ENCODE results near the gene ZMIZ1.

The ZMIZ1 gene

GRCh38 chr10:79209831-79210230 lies 141.1 kb downstream of the ZMIZ1 start:
- no peak overlapping the region for H4K12ac ChIP-seq (ENCODE audit: low read depth, low read length)
- H3K36me3 ChIP-seq (ENCODE audit: control insufficient read depth in 1 of 2, insufficient read depth in 2 of 2, low read length in 2 of 2) = peaks cover 70 to 81% of the 10 kb centered on the region in 2 experiments
- H3K27ac ChIP-seq (ENCODE audit: low read depth, low read length) = no peak overlapping the region
- H3K4ac ChIP-seq (ENCODE audit: low read depth, low read length) = no peak overlapping the region
- no peak overlapping the region for H3K4me3 ChIP-seq (ENCODE audit: low read depth, low read length)
- no peak overlapping the region for H4K8ac ChIP-seq (ENCODE audit: low read depth, low read length)
- H3K9me3 ChIP-seq (ENCODE audit: insufficient read depth, low read depth, low read length) = peaks cover 3% of the 10 kb centered on the region
- no peak overlapping the region for H3K9ac ChIP-seq (ENCODE audit: low read length)
- H3K79me2 ChIP-seq (ENCODE audit: control insufficient read depth, insufficient read depth, low read length, poor library complexity) = no peaks in the 10 kb centered on the region
- peaks cover 7 to 14% of the 10 kb centered on the region in 2 experiments for H3K4me1 ChIP-seq (ENCODE audit: control insufficient read depth in 1 of 2, insufficient read depth in 2 of 2, low read length in 2 of 2)
- no peak overlapping the region for H2BK12ac ChIP-seq (ENCODE audit: low read length)
- H2AK5ac ChIP-seq (ENCODE audit: low read length) = no peak overlapping the region
- no peak overlapping the region for H4K91ac ChIP-seq (ENCODE audit: low read depth, low read length)
- no peak overlapping the region for H2BK120ac ChIP-seq (ENCODE audit: insufficient read depth, low read length, poor library complexity)
- no peak for DNase-seq
- H2AFZ ChIP-seq (ENCODE audit: insufficient read depth, low read length, poor library complexity) = no peak overlapping the region
- no peak overlapping the region for H2BK5ac ChIP-seq (ENCODE audit: low read depth, low read length, poor library complexity)
- H3K14ac ChIP-seq (ENCODE audit: low read length) = no peak overlapping the region
- H3K18ac ChIP-seq (ENCODE audit: low read length) = no peak overlapping the region
- H3K4me2 ChIP-seq (ENCODE audit: low read length) = no peak overlapping the region
- no peaks in the 10 kb centered on the region for H3K79me1 ChIP-seq (ENCODE audit: low read length)
- H3K23ac ChIP-seq (ENCODE audit: low read length) = no peak overlapping the region
- H3K27me3 ChIP-seq (ENCODE audit: insufficient read depth, low read length) = no peaks in the 10 kb centered on the region
- no CpG with 5 or more reads among the region's 5 CpGs for WGBS (ENCODE audit: extremely low coverage, insufficient coverage, insufficient read length)

DNA sequence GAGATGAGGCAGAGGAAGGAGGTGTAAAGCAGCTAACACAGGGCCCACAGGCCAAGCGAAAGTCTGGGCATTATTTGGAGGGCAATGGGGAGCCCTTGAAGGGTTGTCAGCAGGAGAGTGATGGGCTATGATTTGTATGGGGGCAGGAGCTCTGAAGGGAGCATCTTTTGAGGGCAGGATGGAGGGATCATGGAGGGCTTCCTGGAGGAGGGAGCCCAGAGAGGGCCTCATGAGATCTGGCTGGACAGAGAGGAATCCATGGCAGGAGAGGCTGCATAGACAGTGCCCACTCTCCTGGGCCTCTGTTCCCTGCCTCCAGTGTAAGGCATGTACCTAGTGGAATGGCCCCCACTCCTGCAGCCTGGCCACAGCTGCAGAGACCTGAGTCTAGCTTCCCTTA lies 141.9 kb downstream of the ZMIZ1 start:
- DNase-seq = no peak
- H2BK120ac ChIP-seq (ENCODE audit: insufficient read depth, low read length, poor library complexity) = no peak overlapping the region
- no peak overlapping the region for H3K4me3 ChIP-seq (ENCODE audit: low read depth, low read length)
- H3K27me3 ChIP-seq (ENCODE audit: insufficient read depth, low read length) = no peaks in the 10 kb centered on the region
- no peaks in the 10 kb centered on the region for H3K79me2 ChIP-seq (ENCODE audit: control insufficient read depth, insufficient read depth, low read length, poor library complexity)
- peaks cover 72 to 81% of the 10 kb centered on the region in 2 experiments for H3K36me3 ChIP-seq (ENCODE audit: control insufficient read depth in 1 of 2, insufficient read depth in 2 of 2, low read length in 2 of 2)
- H3K4me1 ChIP-seq (ENCODE audit: control insufficient read depth in 1 of 2, insufficient read depth in 2 of 2, low read length in 2 of 2) = peaks cover 7 to 14% of the 10 kb centered on the region in 2 experiments
- no CpG with 5 or more reads among the region's 1 CpG for WGBS (ENCODE audit: extremely low coverage, insufficient coverage, insufficient read length)
- H3K9me3 ChIP-seq (ENCODE audit: insufficient read depth, low read depth, low read length) = peaks cover 3% of the 10 kb centered on the region
- no peak overlapping the region for H3K23ac ChIP-seq (ENCODE audit: low read length)
- H4K12ac ChIP-seq (ENCODE audit: low read depth, low read length) = no peak overlapping the region
- no peak overlapping the region for H2BK5ac ChIP-seq (ENCODE audit: low read depth, low read length, poor library complexity)
- no peak overlapping the region for H2AK5ac ChIP-seq (ENCODE audit: low read length)
- H3K18ac ChIP-seq (ENCODE audit: low read length) = no peak overlapping the region
- no peak overlapping the region for H3K9ac ChIP-seq (ENCODE audit: low read length)
- H4K8ac ChIP-seq (ENCODE audit: low read depth, low read length) = no peak overlapping the region
- no peak overlapping the region for H3K4me2 ChIP-seq (ENCODE audit: low read length)
- no peak overlapping the region for H3K14ac ChIP-seq (ENCODE audit: low read length)
- no peak overlapping the region for H3K27ac ChIP-seq (ENCODE audit: low read depth, low read length)
- no peak overlapping the region for H2AFZ ChIP-seq (ENCODE audit: insufficient read depth, low read length, poor library complexity)
- H3K4ac ChIP-seq (ENCODE audit: low read depth, low read length) = no peak overlapping the region
- no peak overlapping the region for H4K91ac ChIP-seq (ENCODE audit: low read depth, low read length)
- no peak overlapping the region for H2BK12ac ChIP-seq (ENCODE audit: low read length)
- no peaks in the 10 kb centered on the region for H3K79me1 ChIP-seq (ENCODE audit: low read length)

DNA sequence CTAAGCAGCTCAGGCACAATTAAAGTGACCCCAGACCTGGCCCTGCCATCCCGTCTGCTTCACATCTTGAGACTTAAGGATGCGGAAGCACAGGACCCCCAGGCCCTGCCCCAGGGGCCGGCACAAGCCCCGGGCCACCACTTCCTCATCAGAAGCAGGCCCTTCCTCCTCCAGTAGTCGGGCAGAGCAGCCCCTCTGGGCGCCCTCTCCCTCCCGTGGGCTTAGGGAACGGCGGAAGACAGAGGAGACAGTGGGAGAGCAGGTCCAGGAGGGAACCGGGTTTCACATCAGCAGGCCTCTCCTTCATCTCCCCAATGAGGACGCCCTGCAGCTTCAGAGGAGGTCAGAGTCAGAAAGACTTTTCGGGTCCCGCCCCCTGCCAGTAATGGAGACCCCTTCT lies 142.8 kb downstream of the ZMIZ1 start:
- Histone ChIP-seq H3K27me3 (ENCODE audit: insufficient read depth, low read length) (no peaks in the 10 kb centered on the region), H2AK5ac (ENCODE audit: low read length) (no peak overlapping the region), H3K4ac (ENCODE audit: low read depth, low read length) (no peak overlapping the region), H2BK5ac (ENCODE audit: low read depth, low read length, poor library complexity) (no peak overlapping the region), H4K12ac (ENCODE audit: low read depth, low read length) (no peak overlapping the region), H3K9me3 (ENCODE audit: insufficient read depth, low read depth, low read length) (peaks cover 3% of the 10 kb centered on the region), H3K4me1 (ENCODE audit: control insufficient read depth in 1 of 2, insufficient read depth in 2 of 2, low read length in 2 of 2) (peaks cover 7 to 14% of the 10 kb centered on the region in 2 experiments), H3K27ac (ENCODE audit: low read depth, low read length) (no peak overlapping the region), H3K4me2 (ENCODE audit: low read length) (no peak overlapping the region), H2BK120ac (ENCODE audit: insufficient read depth, low read length, poor library complexity) (no peak overlapping the region), H3K79me2 (ENCODE audit: control insufficient read depth, insufficient read depth, low read length, poor library complexity) (no peaks in the 10 kb centered on the region), H2AFZ (ENCODE audit: insufficient read depth, low read length, poor library complexity) (no peak overlapping the region), H3K36me3 (ENCODE audit: control insufficient read depth in 1 of 2, insufficient read depth in 2 of 2, low read length in 2 of 2) (peaks cover 74 to 83% of the 10 kb centered on the region in 2 experiments), H4K91ac (ENCODE audit: low read depth, low read length) (no peak overlapping the region), H3K23ac (ENCODE audit: low read length) (no peak overlapping the region), H4K8ac (ENCODE audit: low read depth, low read length) (no peak overlapping the region), H3K4me3 (ENCODE audit: low read depth, low read length) (no peak overlapping the region), H3K14ac (ENCODE audit: low read length) (no peak overlapping the region), H2BK12ac (ENCODE audit: low read length) (no peak overlapping the region), H3K79me1 (ENCODE audit: low read length) (no peaks in the 10 kb centered on the region), H3K9ac (ENCODE audit: low read length) (no peak overlapping the region), H3K18ac (ENCODE audit: low read length) (no peak overlapping the region)
- DNase-seq = no peak
- WGBS (ENCODE audit: extremely low coverage, insufficient coverage, insufficient read length) = no CpG with 5 or more reads among the region's 13 CpGs

GRCh38 chr10:79215531-79215930 lies 146.8 kb downstream of the ZMIZ1 start:
- no peak overlapping the region for H2AK5ac ChIP-seq (ENCODE audit: low read length)
- no peaks in the 10 kb centered on the region for H3K79me2 ChIP-seq (ENCODE audit: control insufficient read depth, insufficient read depth, low read length, poor library complexity)
- H3K9ac ChIP-seq (ENCODE audit: low read length) = no peak overlapping the region
- no peak overlapping the region for H3K23ac ChIP-seq (ENCODE audit: low read length)
- no peak overlapping the region for H3K14ac ChIP-seq (ENCODE audit: low read length)
- H3K4me2 ChIP-seq (ENCODE audit: low read length) = no peak overlapping the region
- no peak overlapping the region for H2AFZ ChIP-seq (ENCODE audit: insufficient read depth, low read length, poor library complexity)
- no peak for DNase-seq
- no peak overlapping the region for H3K18ac ChIP-seq (ENCODE audit: low read length)
- H3K27me3 ChIP-seq (ENCODE audit: insufficient read depth, low read length) = no peaks in the 10 kb centered on the region
- H2BK120ac ChIP-seq (ENCODE audit: insufficient read depth, low read length, poor library complexity) = no peak overlapping the region
- WGBS (ENCODE audit: extremely low coverage, insufficient coverage, insufficient read length) = no CpG with 5 or more reads among the region's 5 CpGs
- H3K4me1 ChIP-seq (ENCODE audit: control insufficient read depth in 1 of 2, insufficient read depth in 2 of 2, low read length in 2 of 2) = peaks cover 10 to 11% of the 10 kb centered on the region in 2 experiments
- peaks cover 2% of the 10 kb centered on the region for H3K9me3 ChIP-seq (ENCODE audit: insufficient read depth, low read depth, low read length)
- H4K8ac ChIP-seq (ENCODE audit: low read depth, low read length) = no peak overlapping the region
- no peak overlapping the region for H4K12ac ChIP-seq (ENCODE audit: low read depth, low read length)
- no peak overlapping the region for H2BK12ac ChIP-seq (ENCODE audit: low read length)
- no peak overlapping the region for H4K91ac ChIP-seq (ENCODE audit: low read depth, low read length)
- no peak overlapping the region for H2BK5ac ChIP-seq (ENCODE audit: low read depth, low read length, poor library complexity)
- no peaks in the 10 kb centered on the region for H3K79me1 ChIP-seq (ENCODE audit: low read length)
- peaks cover 67 to 70% of the 10 kb centered on the region in 2 experiments for H3K36me3 ChIP-seq (ENCODE audit: control insufficient read depth in 1 of 2, insufficient read depth in 2 of 2, low read length in 2 of 2)
- H3K4ac ChIP-seq (ENCODE audit: low read depth, low read length) = no peak overlapping the region
- no peak overlapping the region for H3K27ac ChIP-seq (ENCODE audit: low read depth, low read length)
- H3K4me3 ChIP-seq (ENCODE audit: low read depth, low read length) = no peak overlapping the region

Data from trophoblast cell (in vitro differentiated cells and primary cell).